PC-3 (cell line): ENCODE results near the gene IFNAR1.

Experiments used
- CTCF ChIP-seq: fragments of 300-600 bp; sonication (generic); conservative IDR thresholded peaks from 2 replicates; pipeline ENCODE4 v1.5.1; 2017; ENCODE audit warnings: antibody characterized with exemption, low read depth, mild to moderate bottlenecking, low read length
- EZH2 ChIP-seq: fragments of 300-600 bp; sonication (generic); IDR thresholded peaks from one replicate; pipeline ENCODE4 v1.6.1; 2017; ENCODE audit warnings: antibody characterized with exemption, mild to moderate bottlenecking, low read length; ENCODE audit not compliant: unreplicated experiment
- EZH2phosphoT487 ChIP-seq: fragments of 300-600 bp; sonication (generic); IDR thresholded peaks from 2 replicates; pipeline ENCODE4 v1.6.1; 2018; ENCODE audit warnings: mild to moderate bottlenecking, antibody characterized with exemption, low read length, borderline replicate concordance

GRCh38 chr21:33375101-33375644, 50.4 kb downstream of the IFNAR1 start:
- TF ChIP-seq CTCF (no peak), EZH2 (no peak), EZH2phosphoT487 (no peak)
